ENCODE data around the gene CAPRIN2. TPM values are rescaled to one million over a fixed set of nuclear protein-coding genes. Genes with fewer than 3 reads are reported as not detected.

Gene CAPRIN2
- total and polyA plus RNA-seq, 9 donors: 16.8 to 31.7 (median 22.7) TPM

- Histone ChIP-seq H3K9me3 (no peaks in the 10 kb centered on the region), H3K4me1 (ENCODE audit: insufficient read depth) (no peaks in the 10 kb centered on the region), H3K36me3 (no peaks in the 10 kb centered on the region), H3K4me3 (no peak overlapping the region), H3K27ac (no peak overlapping the region), H3K27me3 (no peaks in the 10 kb centered on the region)
- TF ChIP-seq CTCF (IDR thresholded peaks at IDR 0.05) (no peak), EP300 (IDR thresholded peaks at IDR 0.05) (no peak), POLR2A (IDR thresholded peaks at IDR 0.05) (no peak)
- intact Hi-C loops (cut with DNase I): no loop called here
- 80 to 94% (median 93%) methylated on average over 2 of the region's 2 CpGs for WGBS, 3 donors
- DNase-seq: no peak
Measured at GRCh38 chr12:30732954-30733637, 21.7 kb downstream of the CAPRIN2 start.

GRCh38 chr12:30730011-30730410 is 24.7 kb downstream of the CAPRIN2 start:
- Histone ChIP-seq H3K4me1 (ENCODE audit: insufficient read depth) (no peaks in the 10 kb centered on the region), H3K36me3 (no peaks in the 10 kb centered on the region), H3K4me3 (no peak overlapping the region), H3K9me3 (no peaks in the 10 kb centered on the region), H3K27ac (no peak overlapping the region), H3K27me3 (no peaks in the 10 kb centered on the region)
- intact Hi-C loops (cut with DNase I): no loop called here
- TF ChIP-seq EP300 (IDR thresholded peaks at IDR 0.05) (no peak), CTCF (IDR thresholded peaks at IDR 0.05) (no peak), POLR2A (IDR thresholded peaks at IDR 0.05) (no peak)
- WGBS, 3 donors: 91 to 98% (median 96%) methylated on average over 2 of the region's 2 CpGs
- no peak for DNase-seq

- no peak for DNase-seq
- intact Hi-C loops (cut with DNase I): no loop called here
- 96 to 98% (median 96%) methylated on average over 4 of the region's 4 CpGs for WGBS, 3 donors
Measured at GRCh38 chr12:30729547-30729946, 25.2 kb downstream of the CAPRIN2 start.

GRCh38 chr12:30726647-30727046 is 28.1 kb downstream of the CAPRIN2 start:
- Histone ChIP-seq H3K4me3 (no peak overlapping the region), H3K27ac (no peak overlapping the region), H3K4me1 (ENCODE audit: insufficient read depth) (no peaks in the 10 kb centered on the region), H3K27me3 (no peaks in the 10 kb centered on the region), H3K36me3 (no peaks in the 10 kb centered on the region), H3K9me3 (no peaks in the 10 kb centered on the region)
- WGBS, 3 donors: 92 to 96% (median 95%) methylated on average over 1 of the region's 1 CpG
- DNase-seq: no peak
- TF ChIP-seq POLR2A (IDR thresholded peaks at IDR 0.05) (no peak), EP300 (IDR thresholded peaks at IDR 0.05) (no peak), CTCF (IDR thresholded peaks at IDR 0.05) (no peak)
- intact Hi-C loops (cut with DNase I): no loop called here

More at GRCh38 chr12:30729547-30729946, 25.2 kb downstream of the CAPRIN2 start:
- no peaks in the 10 kb centered on the region for H3K36me3 ChIP-seq
- H3K27ac ChIP-seq: no peak overlapping the region
- H3K9me3 ChIP-seq: no peaks in the 10 kb centered on the region
- H3K27me3 ChIP-seq: no peaks in the 10 kb centered on the region
- TF ChIP-seq EP300 (IDR thresholded peaks at IDR 0.05) (no peak), CTCF (IDR thresholded peaks at IDR 0.05) (no peak), POLR2A (IDR thresholded peaks at IDR 0.05) (no peak)
- no peak overlapping the region for H3K4me3 ChIP-seq
- no peaks in the 10 kb centered on the region for H3K4me1 ChIP-seq (ENCODE audit: insufficient read depth)

All from ovary (tissue), 9 donors.